HUES6 (cell line): ENCODE data around the gene METTL5.
A peak's percentile ranks its signal among the peaks of the same experiment; 100 is the strongest.
"Not testable (repeated sequence)": the region's sequence is repeated elsewhere in the genome, so short reads cannot be mapped to it uniquely, and the experiment has no call there.

Experiments
- H3K27ac ChIP-seq: 2 replicates; pipeline ENCODE4 v1.7.0; 2013; ENCODE audit warnings: low read depth, mild to moderate bottlenecking, low read length, inconsistent platforms
- H3K27me3 ChIP-seq: 2 replicates; pipeline ENCODE4 v1.6.1; 2013; ENCODE audit warnings: low read length; ENCODE audit not compliant: control insufficient read depth, insufficient read depth
- H3K36me3 ChIP-seq: 2 replicates; pipeline ENCODE4 v1.6.1; 2013; ENCODE audit warnings: low read length; ENCODE audit not compliant: control insufficient read depth, insufficient read depth
- H3K4me1 ChIP-seq: 2 replicates; pipeline ENCODE4 v1.6.1; 2013; ENCODE audit warnings: low read length; ENCODE audit not compliant: control insufficient read depth, insufficient read depth
- H3K4me3 ChIP-seq: 2 replicates; pipeline ENCODE4 v1.5.1; 2013; ENCODE audit warnings: low read depth, low read length
- H3K9ac ChIP-seq: one replicate; pipeline ENCODE4 v1.6.1; 2013; ENCODE audit warnings: mild to moderate bottlenecking, low read length
- H3K9me3 ChIP-seq: 2 replicates; pipeline ENCODE4 v1.6.1; 2013; ENCODE audit warnings: low read depth, low read length; ENCODE audit not compliant: control insufficient read depth, insufficient read depth

METTL5 gene

GRCh38 chr2:169824373-169825333 is at the start of gene METTL5:
TSS of gene METTL5 (minus strand) at chr2:169824905. CDS start at chr2:169824597, 308 bp downstream.
- Histone ChIP-seq H3K9me3 (no peaks in the 10 kb centered on the region), H3K27ac (peak within 1 kb of the TSS; percentile 59), H3K4me1 (peaks cover 11% of the 10 kb centered on the region), H3K9ac (peak within 1 kb of the TSS; percentile 84), H3K4me3 (peak within 1 kb of the TSS; percentile 87), H3K36me3 (peaks cover 28% of the 10 kb centered on the region), H3K27me3 (no peaks in the 10 kb centered on the region)

GRCh38 chr2:169871994-169872393 is 47.3 kb upstream of the METTL5 start:
- Histone ChIP-seq H3K4me1 (peaks cover 14% of the 10 kb centered on the region), H3K27me3 (no peaks in the 10 kb centered on the region), H3K27ac (no peak overlapping the region), H3K36me3 (0 out of 2 replicates have a peak, but pooled peaks cover 2% of the 10 kb centered on the region), H3K9me3 (no peaks in the 10 kb centered on the region), H3K9ac (no peak overlapping the region), H3K4me3 (no peak overlapping the region)

- H3K36me3 ChIP-seq, H3K9me3 ChIP-seq, H3K4me3 ChIP-seq, H3K9ac ChIP-seq, H3K27ac ChIP-seq, H3K27me3 ChIP-seq: not testable (repeated sequence)
- peaks cover 14% of the 10 kb centered on the region for H3K4me1 ChIP-seq
Observed at GRCh38 chr2:169871369-169871768, 46.7 kb upstream of the METTL5 start.

GRCh38 chr2:169868951-169869350 is 44.2 kb upstream of the METTL5 start:
- H3K36me3 ChIP-seq, result no peaks in the 10 kb centered on the region
- H3K27ac ChIP-seq, result no peak overlapping the region
- no peak overlapping the region for H3K4me3 ChIP-seq
- peaks cover 14% of the 10 kb centered on the region for H3K4me1 ChIP-seq
- no peak overlapping the region for H3K9ac ChIP-seq
- H3K27me3 ChIP-seq, result no peaks in the 10 kb centered on the region
- no peaks in the 10 kb centered on the region for H3K9me3 ChIP-seq

- H3K27ac ChIP-seq, result no peak overlapping the region
- H3K9ac ChIP-seq, result no peak overlapping the region
- H3K4me1 ChIP-seq, result peaks cover 14% of the 10 kb centered on the region
- no peak overlapping the region for H3K4me3 ChIP-seq
- H3K27me3 ChIP-seq, result no peaks in the 10 kb centered on the region
- no peaks in the 10 kb centered on the region for H3K9me3 ChIP-seq
- no peaks in the 10 kb centered on the region for H3K36me3 ChIP-seq
Observed at GRCh38 chr2:169867579-169867978, 42.9 kb upstream of the METTL5 start.

- H3K4me1 ChIP-seq, result peaks cover 14% of the 10 kb centered on the region
- not testable (repeated sequence) for H3K9me3 ChIP-seq, H3K27ac ChIP-seq, H3K4me3 ChIP-seq, H3K27me3 ChIP-seq, H3K36me3 ChIP-seq, H3K9ac ChIP-seq
Observed at GRCh38 chr2:169866230-169866629, 41.5 kb upstream of the METTL5 start.

- H3K27ac ChIP-seq, result no peak overlapping the region
- no peak overlapping the region for H3K4me3 ChIP-seq
- H3K27me3 ChIP-seq, result no peaks in the 10 kb centered on the region
- no peaks in the 10 kb centered on the region for H3K36me3 ChIP-seq
- H3K9me3 ChIP-seq, result no peaks in the 10 kb centered on the region
- no peak overlapping the region for H3K9ac ChIP-seq
- peaks cover 14% of the 10 kb centered on the region for H3K4me1 ChIP-seq
Observed at GRCh38 chr2:169865492-169865891, 40.8 kb upstream of the METTL5 start.

GRCh38 chr2:169862816-169863215 is 38.1 kb upstream of the METTL5 start:
- H3K27ac ChIP-seq, result no peak overlapping the region
- H3K36me3 ChIP-seq, result no peaks in the 10 kb centered on the region
- H3K9me3 ChIP-seq, result 0 out of 2 replicates have a peak, but pooled peaks cover under 1% of the 10 kb centered on the region
- H3K4me1 ChIP-seq, result peaks cover 5% of the 10 kb centered on the region; the same call in 1 of the 2 replicates
- H3K27me3 ChIP-seq, result no peaks in the 10 kb centered on the region
- H3K4me3 ChIP-seq, result no peak overlapping the region
- H3K9ac ChIP-seq, result no peak overlapping the region

GRCh38 chr2:169860149-169860548 is 35.4 kb upstream of the METTL5 start:
- H3K9me3 ChIP-seq, result peaks cover 6% of the 10 kb centered on the region; the same call in 1 of the 2 replicates
- H3K36me3 ChIP-seq, result no peaks in the 10 kb centered on the region
- no peaks in the 10 kb centered on the region for H3K4me1 ChIP-seq
- H3K27ac ChIP-seq, result no peak overlapping the region
- H3K27me3 ChIP-seq, result no peaks in the 10 kb centered on the region
- no peak overlapping the region for H3K9ac ChIP-seq
- no peak overlapping the region for H3K4me3 ChIP-seq

GRCh38 chr2:169859423-169859822 is 34.7 kb upstream of the METTL5 start:
- Histone ChIP-seq H3K9me3 (peaks cover 8% of the 10 kb centered on the region; the same call in 1 of the 2 replicates), H3K27me3 (no peaks in the 10 kb centered on the region), H3K36me3 (no peaks in the 10 kb centered on the region), H3K27ac (no peak overlapping the region), H3K9ac (no peak overlapping the region), H3K4me3 (no peak overlapping the region), H3K4me1 (no peaks in the 10 kb centered on the region)
